Measurements from ENCODE around the gene SV2B.

The SV2B gene

DNA sequence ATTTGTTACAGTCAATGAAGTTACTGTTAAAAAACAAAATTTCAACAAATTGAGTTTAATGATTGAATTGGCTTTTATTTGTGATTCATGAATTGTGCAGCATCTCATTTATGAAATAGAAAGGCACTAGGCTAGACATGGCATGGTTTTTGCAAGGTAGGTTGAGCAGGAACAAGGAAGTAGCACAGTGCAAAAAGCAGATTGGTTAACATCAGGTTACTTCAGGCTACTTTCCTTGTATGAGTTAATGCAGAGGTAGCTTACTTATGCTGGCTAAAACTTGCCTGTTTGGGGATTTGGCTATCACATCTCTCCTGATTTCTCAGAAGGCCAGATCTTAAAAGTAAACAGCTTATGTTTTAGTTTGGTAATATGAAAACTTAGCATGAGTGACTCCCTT is 23.0 kb upstream of the SV2B start:
- TF ChIP-seq TAF1 (IDR thresholded peaks at IDR 0.05; ENCODE audit: borderline replicate concordance, insufficient read depth, low read length) (no peak), FOXP2 (optimal IDR thresholded peaks at IDR 0.05; ENCODE audit: borderline replicate concordance, extremely low read depth, extremely low read length, insufficient read depth) (no peak), POLR2AphosphoS5 (IDR thresholded peaks at IDR 0.05; ENCODE audit: low read depth, low read length) (no peak), SIN3A (IDR thresholded peaks at IDR 0.05; ENCODE audit: borderline replicate concordance, insufficient read depth, low read length) (no peak)
- TF ChIP-seq, protein P1, sequence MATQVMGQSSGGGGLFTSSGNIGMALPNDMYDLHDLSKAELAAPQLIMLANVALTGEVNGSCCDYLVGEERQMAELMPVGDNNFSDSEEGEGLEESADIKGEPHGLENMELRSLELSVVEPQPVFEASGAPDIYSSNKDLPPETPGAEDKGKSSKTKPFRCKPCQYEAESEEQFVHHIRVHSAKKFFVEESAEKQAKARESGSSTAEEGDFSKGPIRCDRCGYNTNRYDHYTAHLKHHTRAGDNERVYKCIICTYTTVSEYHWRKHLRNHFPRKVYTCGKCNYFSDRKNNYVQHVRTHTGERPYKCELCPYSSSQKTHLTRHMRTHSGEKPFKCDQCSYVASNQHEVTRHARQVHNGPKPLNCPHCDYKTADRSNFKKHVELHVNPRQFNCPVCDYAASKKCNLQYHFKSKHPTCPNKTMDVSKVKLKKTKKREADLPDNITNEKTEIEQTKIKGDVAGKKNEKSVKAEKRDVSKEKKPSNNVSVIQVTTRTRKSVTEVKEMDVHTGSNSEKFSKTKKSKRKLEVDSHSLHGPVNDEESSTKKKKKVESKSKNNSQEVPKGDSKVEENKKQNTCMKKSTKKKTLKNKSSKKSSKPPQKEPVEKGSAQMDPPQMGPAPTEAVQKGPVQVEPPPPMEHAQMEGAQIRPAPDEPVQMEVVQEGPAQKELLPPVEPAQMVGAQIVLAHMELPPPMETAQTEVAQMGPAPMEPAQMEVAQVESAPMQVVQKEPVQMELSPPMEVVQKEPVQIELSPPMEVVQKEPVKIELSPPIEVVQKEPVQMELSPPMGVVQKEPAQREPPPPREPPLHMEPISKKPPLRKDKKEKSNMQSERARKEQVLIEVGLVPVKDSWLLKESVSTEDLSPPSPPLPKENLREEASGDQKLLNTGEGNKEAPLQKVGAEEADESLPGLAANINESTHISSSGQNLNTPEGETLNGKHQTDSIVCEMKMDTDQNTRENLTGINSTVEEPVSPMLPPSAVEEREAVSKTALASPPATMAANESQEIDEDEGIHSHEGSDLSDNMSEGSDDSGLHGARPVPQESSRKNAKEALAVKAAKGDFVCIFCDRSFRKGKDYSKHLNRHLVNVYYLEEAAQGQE (IDR thresholded peaks at IDR 0.05; ENCODE audit: insufficient read depth in 1 of 2, low read depth in 2 of 2, low read length in 2 of 2), result no peak

- TF ChIP-seq TAF1 (IDR thresholded peaks at IDR 0.05; ENCODE audit: borderline replicate concordance, insufficient read depth, low read length) (no peak), SIN3A (IDR thresholded peaks at IDR 0.05; ENCODE audit: borderline replicate concordance, insufficient read depth, low read length) (no peak), FOXP2 (optimal IDR thresholded peaks at IDR 0.05; ENCODE audit: borderline replicate concordance, extremely low read depth, extremely low read length, insufficient read depth) (no peak), POLR2AphosphoS5 (IDR thresholded peaks at IDR 0.05; ENCODE audit: low read depth, low read length) (no peak)
- TF ChIP-seq, protein P1 (IDR thresholded peaks at IDR 0.05; ENCODE audit: insufficient read depth in 1 of 2, low read depth in 2 of 2, low read length in 2 of 2), result no peak
Observed at GRCh38 chr15:91098451-91098850, 1.6 kb upstream of the SV2B start.

DNA sequence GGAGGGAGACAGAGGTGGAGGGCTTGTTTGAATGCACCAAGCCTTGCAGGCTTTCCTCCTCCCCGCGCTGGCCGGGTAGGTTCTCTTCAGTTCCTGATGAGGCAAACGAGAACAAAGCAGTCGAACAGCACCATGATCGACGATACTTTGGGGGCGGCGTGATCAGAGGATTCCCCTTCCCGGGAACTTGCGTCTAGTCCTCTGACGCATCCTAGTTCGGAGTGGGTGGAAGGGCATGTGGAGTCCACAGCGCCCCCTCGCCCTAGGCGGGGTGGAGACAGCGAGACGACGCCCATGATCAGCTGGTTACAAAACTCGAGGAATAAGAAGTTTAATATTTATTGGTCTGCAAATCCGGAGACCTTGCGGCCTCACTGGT is 452 bp upstream of the SV2B start:
- TF ChIP-seq FOXP2 (optimal IDR thresholded peaks at IDR 0.05; ENCODE audit: borderline replicate concordance, extremely low read depth, extremely low read length, insufficient read depth), result no peak

- no peak for TF ChIP-seq POLR2AphosphoS5 (IDR thresholded peaks at IDR 0.05; ENCODE audit: low read depth, low read length)
- TF ChIP-seq TAF1 (IDR thresholded peaks at IDR 0.05; ENCODE audit: borderline replicate concordance, insufficient read depth, low read length), result no peak
Observed at GRCh38 chr15:91100814-91101607, 954 bp downstream of the SV2B start.

- TF ChIP-seq TAF1 (IDR thresholded peaks at IDR 0.05; ENCODE audit: borderline replicate concordance, insufficient read depth, low read length) (no peak), POLR2AphosphoS5 (IDR thresholded peaks at IDR 0.05; ENCODE audit: low read depth, low read length) (no peak), FOXP2 (optimal IDR thresholded peaks at IDR 0.05; ENCODE audit: borderline replicate concordance, extremely low read depth, extremely low read length, insufficient read depth) (no peak), SIN3A (IDR thresholded peaks at IDR 0.05; ENCODE audit: borderline replicate concordance, insufficient read depth, low read length) (no peak)
- TF ChIP-seq, protein P1 (IDR thresholded peaks at IDR 0.05; ENCODE audit: insufficient read depth in 1 of 2, low read depth in 2 of 2, low read length in 2 of 2), result no peak
Observed at GRCh38 chr15:91101608-91101920, 1.5 kb downstream of the SV2B start.

DNA sequence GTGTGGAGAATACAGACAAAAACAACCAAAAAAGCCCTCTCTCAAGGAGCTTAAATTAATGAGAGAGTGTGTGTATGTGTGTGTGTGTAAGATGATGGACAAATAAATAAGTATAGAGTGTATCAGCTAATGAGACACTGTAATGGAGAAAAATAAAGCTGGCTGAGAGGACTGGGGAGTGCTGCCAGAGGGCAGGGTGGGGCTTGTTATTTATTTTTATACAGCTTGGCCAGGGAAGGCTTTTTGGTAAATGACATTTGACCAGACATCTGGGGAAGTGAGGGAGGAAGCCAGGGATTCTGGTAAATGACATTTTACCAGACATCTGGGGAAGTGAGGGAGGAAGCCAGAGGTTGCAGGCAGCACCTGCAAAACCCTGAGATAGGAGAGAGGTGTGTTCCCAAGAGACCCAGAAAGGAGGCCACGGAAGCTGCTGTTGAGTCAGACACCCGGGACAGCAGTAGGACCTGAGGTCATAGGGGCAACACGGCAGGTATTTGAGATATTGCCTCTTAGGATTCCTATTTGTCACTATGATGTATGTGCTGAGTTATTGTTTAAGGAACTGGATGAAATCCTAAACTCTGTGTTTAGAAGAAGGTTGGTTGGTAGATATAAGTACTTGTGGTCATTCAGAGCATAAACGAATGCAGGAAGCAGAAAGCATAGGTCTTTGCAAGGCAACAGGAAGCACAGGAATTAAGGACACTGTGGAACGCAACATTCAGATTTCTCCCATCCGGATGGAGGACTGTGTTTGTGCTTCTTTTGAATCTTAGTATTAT is 2.7 kb downstream of the SV2B start:
- TF ChIP-seq, protein P1 (IDR thresholded peaks at IDR 0.05; ENCODE audit: insufficient read depth in 1 of 2, low read depth in 2 of 2, low read length in 2 of 2), result no peak

Measured in PFSK-1 (cell line).